AG20443 (cell line): Measurements from ENCODE around the gene PRRC2B.
A peak's percentile ranks its signal among the peaks of the same experiment; 100 is the strongest.
"Not testable (repeated sequence)": the region's sequence is repeated elsewhere in the genome, so short reads cannot be mapped to it uniquely, and the experiment has no call there.

Source experiments
- DNase-seq: peaks from one replicate; pipeline ENCODE4 v3.0.0; 2012; ENCODE audit warnings: low spot score, mixed read lengths

PRRC2B gene

GRCh38 chr9:131393622-131394463, at the start of gene PRRC2B:
TSS of gene PRRC2B (plus strand) at chr9:131394086. CDS start at chr9:131430145, 36,059 bp downstream.
- peak; percentile 97 for DNase-seq

- DNase-seq: not testable (repeated sequence)
Observed at GRCh38 chr9:131344931-131345535, 48.9 kb upstream of the PRRC2B start.

GRCh38 chr9:131346559-131346958, 47.3 kb upstream of the PRRC2B start:
- DNase-seq: no peak

GRCh38 chr9:131347376-131348020, 46.4 kb upstream of the PRRC2B start:
- DNase-seq: peak; percentile 14

GRCh38 chr9:131348631-131349521, 45.0 kb upstream of the PRRC2B start:
- peak; percentile 38 for DNase-seq

GRCh38 chr9:131349522-131349880, 44.4 kb upstream of the PRRC2B start:
- DNase-seq: no peak

GRCh38 chr9:131349881-131350563, 43.9 kb upstream of the PRRC2B start:
- DNase-seq: peak; percentile 92

GRCh38 chr9:131356479-131356878, 37.4 kb upstream of the PRRC2B start:
- DNase-seq: not testable (repeated sequence)

GRCh38 chr9:131358556-131358955, 35.3 kb upstream of the PRRC2B start:
- no peak for DNase-seq

GRCh38 chr9:131361202-131361833, 32.6 kb upstream of the PRRC2B start:
- DNase-seq: no peak

GRCh38 chr9:131365546-131365945, 28.3 kb upstream of the PRRC2B start:
- no peak for DNase-seq

GRCh38 chr9:131366761-131367401, 27.0 kb upstream of the PRRC2B start:
- DNase-seq: peak; percentile 61

GRCh38 chr9:131367450-131367849, 26.4 kb upstream of the PRRC2B start:
- DNase-seq: no peak

- DNase-seq: no peak
Observed at GRCh38 chr9:131370638-131371037, 23.2 kb upstream of the PRRC2B start.

GRCh38 chr9:131372599-131372973, 21.3 kb upstream of the PRRC2B start:
- not testable (repeated sequence) for DNase-seq

- DNase-seq: not testable (repeated sequence)
Observed at GRCh38 chr9:131374638-131375037, 19.2 kb upstream of the PRRC2B start.

- no peak for DNase-seq
Observed at GRCh38 chr9:131379056-131379455, 14.8 kb upstream of the PRRC2B start.

GRCh38 chr9:131382850-131383729, 10.8 kb upstream of the PRRC2B start:
- peak; percentile 86 for DNase-seq

GRCh38 chr9:131385296-131385695, 8.6 kb upstream of the PRRC2B start:
- DNase-seq: no peak
